GM12864 (cell line): ENCODE measurements around the gene XNDC1N.
A peak's percentile ranks its signal among the peaks of the same experiment; 100 is the strongest.

Source experiments
- DNase-seq: peaks from one replicate; pipeline ENCODE4 v3.0.0-alpha.2; 2011; ENCODE audit warnings: low read depth
- H3K4me3 ChIP-seq: 2 replicates; pipeline ENCODE4 v1.5.1; 2011; ENCODE audit warnings: mild to moderate bottlenecking, low read depth, low read length, control low read depth
- CTCF ChIP-seq: IDR thresholded peaks from 2 replicates; pipeline ENCODE4 v1.5.1; 2011; ENCODE audit warnings: low read depth, mild to moderate bottlenecking, moderate library complexity, low read length, control low read depth, inconsistent platforms; ENCODE audit errors: missing control alignments

Gene XNDC1N

GRCh38 chr11:71927820-71928736 lies at the start of gene XNDC1N:
Gene XNDC1N, minus strand, starts transcription at chr11:71928594. Its CDS starts 5,241 bp downstream, at chr11:71923353.
- peak within 1 kb of the TSS; percentile 89 for H3K4me3 ChIP-seq
- peak; percentile 71 for DNase-seq
- TF ChIP-seq CTCF = no peak

- H3K4me3 ChIP-seq = no peak overlapping the region
- DNase-seq = no peak
- TF ChIP-seq CTCF = peak; percentile 62
Observed at GRCh38 chr11:71977743-71978418, 49.5 kb upstream of the XNDC1N start.

- no peak for TF ChIP-seq CTCF
- no peak for DNase-seq
- no peak overlapping the region for H3K4me3 ChIP-seq
Observed at GRCh38 chr11:71977090-71977489, 48.7 kb upstream of the XNDC1N start.

DNA sequence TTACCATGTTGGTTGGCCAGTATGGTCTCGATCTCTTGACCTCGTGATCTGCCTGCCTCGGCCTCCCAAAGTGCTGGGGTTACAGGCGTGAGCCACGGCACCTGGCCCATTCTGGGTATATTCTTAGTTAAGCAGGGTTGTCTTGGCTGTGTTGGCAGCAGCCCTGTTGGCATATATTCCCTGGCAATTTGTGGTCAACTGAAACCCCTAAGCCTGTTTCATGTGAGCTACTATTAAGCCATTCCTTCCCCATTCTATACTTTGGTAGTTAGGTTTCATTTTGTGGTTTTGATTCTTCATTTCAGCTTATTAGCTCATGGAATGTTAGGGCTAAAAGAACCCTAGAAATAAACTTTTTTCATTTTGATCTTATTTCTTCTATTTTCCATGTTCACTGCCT lies 48.2 kb upstream of the XNDC1N start:
- no peak overlapping the region for H3K4me3 ChIP-seq
- no peak for TF ChIP-seq CTCF
- DNase-seq = no peak

DNA sequence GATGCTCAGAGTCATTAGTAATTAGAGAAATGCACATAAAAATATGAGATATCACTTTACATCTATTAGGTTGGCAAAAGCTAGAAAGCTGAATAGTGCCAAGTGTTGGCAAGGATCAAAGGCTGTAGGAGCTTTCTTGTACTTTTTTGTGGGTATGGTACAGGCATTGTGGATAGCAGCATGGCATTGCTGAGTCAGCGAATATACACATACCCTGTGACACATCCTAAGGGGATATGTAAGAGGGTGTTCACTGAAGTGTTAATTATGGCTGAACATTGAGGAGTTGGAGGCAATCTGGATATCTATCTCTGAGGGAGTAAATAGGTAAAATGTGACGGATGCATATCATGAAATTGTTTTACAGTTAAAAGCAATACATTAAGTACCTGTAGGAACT lies 43.3 kb upstream of the XNDC1N start:
- no peak for DNase-seq
- no peak overlapping the region for H3K4me3 ChIP-seq
- no peak for TF ChIP-seq CTCF

DNA sequence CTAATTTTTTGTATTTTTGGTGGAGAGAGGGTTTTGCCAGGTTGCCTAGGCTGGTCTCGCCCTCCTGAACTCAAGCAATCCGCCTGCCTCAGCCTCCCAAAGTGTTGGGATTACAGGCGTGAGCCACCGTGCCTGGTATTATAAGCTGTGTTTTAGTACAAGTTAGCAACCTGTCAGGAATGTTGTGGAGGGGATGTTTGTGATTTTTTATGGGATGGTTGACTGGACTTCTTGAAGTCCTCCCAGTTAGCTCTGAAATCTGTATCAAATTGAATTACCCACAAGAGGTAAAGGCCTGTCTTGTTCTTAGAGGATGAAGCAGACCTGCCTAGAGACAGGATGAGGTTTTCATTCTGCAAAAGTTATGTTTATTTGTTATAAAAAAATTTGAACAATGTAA lies 36.2 kb upstream of the XNDC1N start:
- H3K4me3 ChIP-seq = no peak overlapping the region
- no peak for TF ChIP-seq CTCF
- DNase-seq = no peak

- no peak for TF ChIP-seq CTCF
- H3K4me3 ChIP-seq = no peak overlapping the region
Observed at GRCh38 chr11:71963468-71963867, 35.1 kb upstream of the XNDC1N start.

More at GRCh38 chr11:71963468-71963867, 35.1 kb upstream of the XNDC1N start:
- no peak for DNase-seq
